ENCODE measurements around the gene KCTD18. TPM values are rescaled to one million over a fixed set of nuclear protein-coding genes. Genes with fewer than 3 reads are reported as not detected.

Gene KCTD18
- polyA plus RNA-seq, 1 of the 3 experiments (the other 2 are of a cell fraction) = 8.0 TPM

DNA sequence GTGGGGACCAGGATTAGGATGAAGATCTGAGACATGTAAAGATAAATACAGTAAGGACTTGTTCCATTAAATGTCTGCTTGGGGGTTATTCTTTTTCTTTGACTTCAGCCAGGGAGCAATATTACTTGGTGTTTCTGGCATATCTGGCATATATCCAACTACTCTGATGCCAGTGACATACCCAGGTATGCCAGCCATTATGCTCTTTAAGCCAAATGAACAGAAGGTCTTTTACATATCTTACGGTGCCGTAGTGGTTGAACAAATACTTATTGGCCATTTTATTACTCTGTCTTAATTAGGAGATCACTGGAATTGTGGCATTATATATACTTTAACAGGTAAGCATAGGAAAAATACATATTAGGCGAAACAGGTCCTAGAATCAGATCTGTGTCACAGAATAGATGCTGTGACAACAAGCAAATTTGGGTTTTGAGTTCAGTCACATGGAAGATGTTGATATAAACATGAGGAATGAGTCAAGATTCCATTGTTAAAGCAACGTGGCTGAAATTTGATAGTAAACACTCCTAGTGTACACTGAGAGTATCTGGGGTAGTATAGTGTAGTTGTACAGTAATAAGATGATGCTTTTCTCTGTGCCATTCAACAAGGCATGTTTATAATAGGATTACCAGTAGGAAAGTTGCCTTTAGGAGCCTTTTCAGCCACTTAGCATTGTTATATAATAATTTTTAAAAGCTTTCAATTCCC, 62.6 kb downstream of the KCTD18 start:
- Histone ChIP-seq H3K79me2 (ENCODE audit: insufficient read depth) (no peaks in the 10 kb centered on the region; the same call in 1 of the 2 replicates), H3F3A (replicated peaks; ENCODE audit: insufficient read depth) (peaks cover 5% of the 10 kb centered on the region), H3K4me2 (no peak overlapping the region), H3K9ac (no peak overlapping the region), H4K20me1 (ENCODE audit: insufficient read depth) (no peaks in the 10 kb centered on the region), H3K4me3 (ENCODE audit: low read depth in 2 of 2, low read length in 1 of 2) (no peak overlapping the region), H3K9me3 (no peaks in the 10 kb centered on the region), H3K9me2 (no peaks in the 10 kb centered on the region), H3K27me3 (ENCODE audit: insufficient read depth) (no peaks in the 10 kb centered on the region), H3K36me3 (replicated peaks in 1 of 2; ENCODE audit: control insufficient read depth in 1 of 2, insufficient read depth in 2 of 2, low read length in 1 of 2) (peaks cover 21 to 68% of the 10 kb centered on the region in 2 experiments), H2AFZ (ENCODE audit: low read depth) (no peak overlapping the region), H3K27ac (ENCODE audit: low read depth in 2 of 2, low read length in 1 of 2) (no peak overlapping the region), H3K4me1 (ENCODE audit: control insufficient read depth in 1 of 2, insufficient read depth in 2 of 2, low read depth in 1 of 2, low read length in 1 of 2) (peaks cover under 1 to 2% of the 10 kb centered on the region in 2 experiments; a peak in 3 of 4 replicates)
- no peak for DNase-seq
- WGBS (ENCODE audit: low lambda C conversion rate) = 87% methylated on average over 4 of the region's 4 CpGs
- POLR2A ChIA-PET = no interaction called here
- TF ChIP-seq FOXJ3 (CRISPR knock-in tag; IDR thresholded peaks at IDR 0.05) (no peak), GABPA (IDR thresholded peaks at IDR 0.05; ENCODE audit: low read depth) (no peak), ZBTB33 (IDR thresholded peaks at IDR 0.05; ENCODE audit: borderline replicate concordance, low read depth) (no peak), USF1 (IDR thresholded peaks at IDR 0.05; ENCODE audit: borderline replicate concordance, low read depth) (no peak), ELF1 (IDR thresholded peaks at IDR 0.05) (no peak), FOXM1 (IDR thresholded peaks at IDR 0.05; ENCODE audit: low read depth) (no peak)
- CTCF ChIA-PET = no interaction called here

DNA sequence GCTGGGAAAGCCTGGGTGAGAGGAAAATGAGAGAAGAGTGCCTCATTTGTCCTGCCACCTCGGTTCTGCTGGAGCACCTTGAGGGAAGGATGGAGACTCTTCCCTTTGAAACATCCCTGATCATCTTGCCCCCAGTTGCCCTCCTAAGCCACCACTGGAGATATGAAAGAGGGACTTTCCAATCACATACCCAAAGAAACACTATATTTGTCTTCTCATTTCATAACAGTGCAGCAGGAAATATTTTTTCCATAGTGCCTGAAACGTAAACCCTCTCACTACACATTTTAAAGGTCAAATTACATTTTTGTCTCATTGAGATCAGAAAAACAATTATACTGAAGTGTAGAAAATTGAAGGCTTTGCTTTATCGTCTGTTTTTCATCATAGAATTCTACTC, 63.3 kb downstream of the KCTD18 start:
- TF ChIP-seq, protein P1, sequence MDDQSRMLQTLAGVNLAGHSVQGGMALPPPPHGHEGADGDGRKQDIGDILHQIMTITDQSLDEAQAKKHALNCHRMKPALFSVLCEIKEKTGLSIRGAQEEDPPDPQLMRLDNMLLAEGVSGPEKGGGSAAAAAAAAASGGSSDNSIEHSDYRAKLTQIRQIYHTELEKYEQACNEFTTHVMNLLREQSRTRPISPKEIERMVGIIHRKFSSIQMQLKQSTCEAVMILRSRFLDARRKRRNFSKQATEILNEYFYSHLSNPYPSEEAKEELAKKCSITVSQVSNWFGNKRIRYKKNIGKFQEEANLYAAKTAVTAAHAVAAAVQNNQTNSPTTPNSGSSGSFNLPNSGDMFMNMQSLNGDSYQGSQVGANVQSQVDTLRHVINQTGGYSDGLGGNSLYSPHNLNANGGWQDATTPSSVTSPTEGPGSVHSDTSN (IDR thresholded peaks at IDR 0.05) = no peak
- TF ChIP-seq MEF2A (IDR thresholded peaks at IDR 0.05; ENCODE audit: borderline replicate concordance, low read depth) = no peak
- TF ChIP-seq USF1 (IDR thresholded peaks at IDR 0.05; ENCODE audit: borderline replicate concordance, low read depth) = no peak
- no peak for TF ChIP-seq RAD21 (IDR thresholded peaks at IDR 0.05; ENCODE audit: low read length)
- TF ChIP-seq JUND (IDR thresholded peaks at IDR 0.05) = no peak
- TF ChIP-seq, protein P2, sequence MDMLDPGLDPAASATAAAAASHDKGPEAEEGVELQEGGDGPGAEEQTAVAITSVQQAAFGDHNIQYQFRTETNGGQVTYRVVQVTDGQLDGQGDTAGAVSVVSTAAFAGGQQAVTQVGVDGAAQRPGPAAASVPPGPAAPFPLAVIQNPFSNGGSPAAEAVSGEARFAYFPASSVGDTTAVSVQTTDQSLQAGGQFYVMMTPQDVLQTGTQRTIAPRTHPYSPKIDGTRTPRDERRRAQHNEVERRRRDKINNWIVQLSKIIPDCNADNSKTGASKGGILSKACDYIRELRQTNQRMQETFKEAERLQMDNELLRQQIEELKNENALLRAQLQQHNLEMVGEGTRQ (IDR thresholded peaks at IDR 0.05; ENCODE audit: borderline replicate concordance, low read depth, low read length) = no peak
- no peak for TF ChIP-seq GABPA (IDR thresholded peaks at IDR 0.05; ENCODE audit: low read depth)
- TF ChIP-seq RXRA (IDR thresholded peaks at IDR 0.05; ENCODE audit: borderline replicate concordance, low read depth) = no peak
- no peak for TF ChIP-seq SMC3 (IDR thresholded peaks at IDR 0.05; ENCODE audit: low read depth, low read length)
- no peak for TF ChIP-seq NRF1 (IDR thresholded peaks at IDR 0.05; ENCODE audit: low read depth, low read length)
- no peak for TF ChIP-seq YY1 (IDR thresholded peaks at IDR 0.05; ENCODE audit: low read depth)
- no peak for TF ChIP-seq SIN3A (IDR thresholded peaks at IDR 0.05; ENCODE audit: borderline replicate concordance, low read depth, low read length)
- TF ChIP-seq, protein P3, sequence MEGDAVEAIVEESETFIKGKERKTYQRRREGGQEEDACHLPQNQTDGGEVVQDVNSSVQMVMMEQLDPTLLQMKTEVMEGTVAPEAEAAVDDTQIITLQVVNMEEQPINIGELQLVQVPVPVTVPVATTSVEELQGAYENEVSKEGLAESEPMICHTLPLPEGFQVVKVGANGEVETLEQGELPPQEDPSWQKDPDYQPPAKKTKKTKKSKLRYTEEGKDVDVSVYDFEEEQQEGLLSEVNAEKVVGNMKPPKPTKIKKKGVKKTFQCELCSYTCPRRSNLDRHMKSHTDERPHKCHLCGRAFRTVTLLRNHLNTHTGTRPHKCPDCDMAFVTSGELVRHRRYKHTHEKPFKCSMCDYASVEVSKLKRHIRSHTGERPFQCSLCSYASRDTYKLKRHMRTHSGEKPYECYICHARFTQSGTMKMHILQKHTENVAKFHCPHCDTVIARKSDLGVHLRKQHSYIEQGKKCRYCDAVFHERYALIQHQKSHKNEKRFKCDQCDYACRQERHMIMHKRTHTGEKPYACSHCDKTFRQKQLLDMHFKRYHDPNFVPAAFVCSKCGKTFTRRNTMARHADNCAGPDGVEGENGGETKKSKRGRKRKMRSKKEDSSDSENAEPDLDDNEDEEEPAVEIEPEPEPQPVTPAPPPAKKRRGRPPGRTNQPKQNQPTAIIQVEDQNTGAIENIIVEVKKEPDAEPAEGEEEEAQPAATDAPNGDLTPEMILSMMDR (IDR thresholded peaks at IDR 0.05) = no peak
- TF ChIP-seq CHD2 (IDR thresholded peaks at IDR 0.05; ENCODE audit: low read length, partially characterized antibody) = no peak
- Histone ChIP-seq H3K4me1 (ENCODE audit: control insufficient read depth in 1 of 2, insufficient read depth in 2 of 2, low read depth in 1 of 2, low read length in 1 of 2) (peaks cover 2 to 7% of the 10 kb centered on the region in 2 experiments), H3F3A (replicated peaks; ENCODE audit: insufficient read depth) (peaks cover 5% of the 10 kb centered on the region), H2AFZ (ENCODE audit: low read depth) (no peak overlapping the region), H4K20me1 (ENCODE audit: insufficient read depth) (no peaks in the 10 kb centered on the region), H3K4me3 (ENCODE audit: low read depth in 2 of 2, low read length in 1 of 2) (no peak overlapping the region), H3K9ac (no peak overlapping the region), H3K79me2 (ENCODE audit: insufficient read depth) (no peaks in the 10 kb centered on the region; the same call in 1 of the 2 replicates), H3K4me2 (no peak overlapping the region), H3K9me3 (no peaks in the 10 kb centered on the region), H3K27me3 (ENCODE audit: insufficient read depth) (no peaks in the 10 kb centered on the region), H3K27ac (ENCODE audit: low read depth in 2 of 2, low read length in 1 of 2) (no peak overlapping the region), H3K9me2 (no peaks in the 10 kb centered on the region), H3K36me3 (replicated peaks in 1 of 2; ENCODE audit: control insufficient read depth in 1 of 2, insufficient read depth in 2 of 2, low read length in 1 of 2) (peaks cover 25 to 68% of the 10 kb centered on the region in 2 experiments)
- DNase-seq = no peak
- 82% methylated on average over 3 of the region's 3 CpGs for WGBS (ENCODE audit: low lambda C conversion rate)
- CTCF ChIA-PET = no interaction called here
- POLR2A ChIA-PET = no interaction called here

Measured in SK-N-SH (cell line).